Naive thymus-derived CD4-positive, alpha-beta T cell (primary cell): ENCODE data around the gene NKPD1. TPM values are rescaled to one million over a fixed set of nuclear protein-coding genes. Genes with fewer than 3 reads are reported as not detected.

Experiments
- ATAC-seq: fragments of 150-1000 bp; cut with Tn5 transposase; 2 replicates; pipeline ENCODE4 v1.10.0; 2021; ENCODE audit warnings: mild to moderate bottlenecking, moderate library complexity
- CTCF ChIA-PET: fragments of 350-600 bp; sonication (Branson Sonifier 250); formaldehyde crosslinking; loops from one replicate; lab custom pipeline; 2021; ENCODE audit warnings: antibody characterized with exemption; lab: Charles Lee
- POLR2A ChIA-PET: fragments of 350-600 bp; sonication (Branson Sonifier 250); formaldehyde crosslinking; loops from one replicate; lab custom pipeline; 2021; ENCODE audit warnings: antibody characterized with exemption, inconsistent platforms; lab: Charles Lee
- DNase-seq, 9 donors: peaks; one replicate each; pipeline versions ENCODE4 v3.0.0 to v3.0.0-alpha.2; 2020 to 2022; ENCODE audit warnings: mixed read lengths in 1 of 9
- H3K27ac ChIP-seq: one replicate; pipeline ENCODE4 v1.7.0; 2013; ENCODE audit warnings: mild to moderate bottlenecking, low read depth, low read length, moderate library complexity
- H3K27me3 ChIP-seq, 2 donors: one replicate each; pipeline ENCODE4 v1.7.0; 2013; ENCODE audit warnings: low read length in 2 of 2, mild to moderate bottlenecking in 2 of 2, moderate library complexity in 2 of 2; ENCODE audit not compliant: control insufficient read depth in 2 of 2, insufficient read depth in 2 of 2
- H3K36me3 ChIP-seq, 3 experiments: 1 replicate in 2 of 3; 2 replicates in 1 of 3; pipeline ENCODE4 v1.7.0; 2013; ENCODE audit warnings: low read length in 3 of 3, mild to moderate bottlenecking in 3 of 3, moderate library complexity in 1 of 3; ENCODE audit not compliant: insufficient read depth in 3 of 3, control insufficient read depth in 2 of 3
- H3K4me1 ChIP-seq, 2 donors: one replicate each; pipeline ENCODE4 v1.7.0; 2013; ENCODE audit warnings: low read length in 2 of 2, mild to moderate bottlenecking in 2 of 2, moderate library complexity in 1 of 2; ENCODE audit not compliant: control insufficient read depth in 2 of 2, insufficient read depth in 2 of 2
- H3K4me3 ChIP-seq: 2 replicates; pipeline ENCODE4 v1.7.0; 2013; ENCODE audit warnings: mild to moderate bottlenecking, low read length
- H3K9me3 ChIP-seq, 3 experiments: 1 replicate in 2 of 3; 2 replicates in 1 of 3; pipeline ENCODE4 v1.7.0; 2013; ENCODE audit warnings: low read length in 3 of 3; ENCODE audit not compliant: control insufficient read depth in 2 of 3
- H3K27ac Mint-ChIP-seq, 9 donors: one replicate each; pipeline ENCODE4 v1.8.0; 2020 to 2022; ENCODE audit warnings: mixed read lengths in 9 of 9, mild to moderate bottlenecking in 8 of 9, moderate library complexity in 5 of 9, inconsistent platforms in 2 of 9
- H3K27me3 Mint-ChIP-seq, 5 donors: one replicate each; pipeline ENCODE4 v1.8.0; 2021 to 2022; ENCODE audit warnings: mixed read lengths in 5 of 5, mild to moderate bottlenecking in 1 of 5
- H3K36me3 Mint-ChIP-seq, 5 donors: one replicate each; pipeline ENCODE4 v1.8.0; 2020 to 2022; ENCODE audit warnings: mixed read lengths in 5 of 5, mild to moderate bottlenecking in 3 of 5, inconsistent platforms in 1 of 5
- H3K4me1 Mint-ChIP-seq, 7 donors: one replicate each; pipeline ENCODE4 v1.8.0; 2020 to 2022; ENCODE audit warnings: mixed read lengths in 7 of 7, mild to moderate bottlenecking in 3 of 7, inconsistent platforms in 1 of 7
- H3K4me3 Mint-ChIP-seq, 10 donors: one replicate each; pipeline ENCODE4 v1.8.0; 2020 to 2022; ENCODE audit warnings: mild to moderate bottlenecking in 10 of 10, mixed read lengths in 10 of 10, moderate library complexity in 6 of 10, inconsistent platforms in 2 of 10
- H3K9me3 Mint-ChIP-seq, 11 donors: one replicate each; pipeline ENCODE4 v1.8.0; 2020 to 2022; ENCODE audit warnings: mixed read lengths in 11 of 11, mild to moderate bottlenecking in 4 of 11, inconsistent platforms in 1 of 11, moderate library complexity in 1 of 11
- intact Hi-C, 2 donors: fragments of 100-400 bp; cut with micrococcal nuclease; formaldehyde crosslinking; loops; one replicate each; pipeline ENCODE4 v1.15.1; 2023
- polyA plus RNA-seq, 2 donors: library from polyadenylated mRNA; unstranded; fragments of 300-500 nt; fragmentation: Illumina TruSeq; gene quantifications; one replicate each; pipeline ENCODE4 v1.2.3, GENCODE V29; 2021
- total RNA-seq, 6 experiments: library from RNA in 5 of 6; stranded (reverse) in 5 of 6; gene quantifications; 1 replicate in 5 of 6; 2 replicates in 1 of 6; pipeline ENCODE4 v1.2.3 and lab custom pipeline; 2021 to 2026

Gene NKPD1
- total and polyA plus RNA-seq, 7 experiments from 2014 or later: 0.07 to 1.2 (median 0.68) TPM

DNA sequence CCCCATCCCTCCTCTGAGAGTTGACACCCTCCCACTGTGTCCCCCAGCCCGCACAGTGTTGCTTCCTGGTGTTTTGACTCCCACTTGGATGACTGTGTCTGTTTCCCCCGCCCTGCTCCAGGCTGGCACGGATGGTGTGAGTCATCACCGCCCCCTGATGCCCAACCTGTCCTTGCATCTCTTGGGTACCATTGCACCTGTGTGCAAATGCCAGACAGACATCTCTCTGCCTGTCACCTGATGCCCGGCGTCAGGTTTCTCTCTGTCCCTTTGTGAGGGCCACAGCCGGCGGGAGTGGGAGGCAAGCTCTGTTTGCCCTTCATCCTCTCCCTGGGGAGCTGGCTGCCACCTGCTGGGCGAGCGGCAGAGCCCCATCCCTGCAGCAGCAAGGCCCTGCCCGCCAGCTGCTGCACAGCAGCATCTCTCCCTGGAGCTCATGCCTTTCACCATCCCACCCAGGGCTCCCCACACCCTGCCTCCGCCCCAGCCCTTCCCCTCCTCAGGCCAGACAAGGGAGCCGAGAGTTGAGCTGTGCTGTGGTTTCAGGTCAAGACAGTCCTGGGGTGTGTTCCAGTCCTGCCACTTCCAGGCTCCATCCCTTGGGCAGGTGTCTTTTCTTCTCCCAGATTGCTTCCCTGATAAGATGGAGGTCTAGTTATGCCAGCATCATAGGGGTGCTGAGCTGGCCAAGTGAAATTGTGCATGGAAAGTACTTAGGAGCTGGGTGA, 29.7 kb downstream of the NKPD1 start:
- Histone ChIP-seq H3K9me3 (no peaks in the 10 kb centered on the region), H3K27ac (no peak overlapping the region), H3K27me3 (no peaks in the 10 kb centered on the region), H3K4me1 (peaks cover 0 to 3% of the 10 kb centered on the region in 2 donors), H3K4me3 (no peak overlapping the region), H3K36me3 (peaks cover 0 to 7% (median 0%) of the 10 kb centered on the region in 3 experiments)
- Mint-ChIP-seq H3K27ac (peak overlapping the region in 1 of 9 donors; percentile 67), H3K4me1 (peaks cover 5 to 10% (median 9%) of the 10 kb centered on the region in 7 donors), H3K9me3 (no peaks in the 10 kb centered on the region), H3K36me3 (no peaks in the 10 kb centered on the region), H3K4me3 (no peak overlapping the region), H3K27me3 (no peaks in the 10 kb centered on the region)
- intact Hi-C loops: no loop called here
- CTCF ChIA-PET: interaction anchor here (0.5 kb wide), 1 partner anchor 23 kb away, joined by 3 read pairs; no protein-coding TSS in a partner anchor
- POLR2A ChIA-PET: interaction anchor here (0.9 kb wide), 1 partner anchor 40 kb away, joined by 3 read pairs; no protein-coding TSS in a partner anchor
- peak; percentile 22 for ATAC-seq
- DNase-seq: no peak

DNA sequence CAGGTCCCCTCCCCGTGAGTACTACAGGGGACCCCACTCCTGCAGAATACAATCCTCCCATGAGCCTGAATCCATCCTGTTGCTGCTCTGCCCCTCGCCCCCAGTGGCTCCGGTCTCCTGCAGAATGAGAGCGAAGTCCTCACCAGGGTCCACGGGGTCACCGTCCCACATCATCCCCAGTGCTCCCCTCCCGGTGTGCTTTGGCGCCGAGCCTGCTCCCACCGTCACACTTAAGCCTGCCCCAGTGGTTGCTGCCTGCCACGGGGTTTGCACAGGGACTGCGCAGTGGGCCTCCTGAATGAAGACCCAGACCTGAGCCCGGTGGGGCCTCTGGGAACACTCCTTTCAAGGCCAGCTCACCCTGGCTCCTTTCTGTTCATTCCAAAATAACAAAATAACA, 30.5 kb downstream of the NKPD1 start:
- ATAC-seq (no peak), DNase-seq (no peak)
- intact Hi-C loops: no loop called here
- Mint-ChIP-seq H3K27me3 (no peaks in the 10 kb centered on the region), H3K36me3 (no peaks in the 10 kb centered on the region), H3K4me1 (peaks cover 5 to 17% (median 9%) of the 10 kb centered on the region in 7 donors), H3K27ac (no peak overlapping the region), H3K9me3 (no peaks in the 10 kb centered on the region), H3K4me3 (no peak overlapping the region)
- ChIA-PET POLR2A (no interaction called here), CTCF (no interaction called here)
- Histone ChIP-seq H3K36me3 (peaks cover 0 to 7% (median 0%) of the 10 kb centered on the region in 3 experiments), H3K27ac (no peak overlapping the region), H3K9me3 (no peaks in the 10 kb centered on the region), H3K4me1 (peaks cover 0 to 4% of the 10 kb centered on the region in 2 donors), H3K4me3 (no peak overlapping the region), H3K27me3 (no peaks in the 10 kb centered on the region)

DNA sequence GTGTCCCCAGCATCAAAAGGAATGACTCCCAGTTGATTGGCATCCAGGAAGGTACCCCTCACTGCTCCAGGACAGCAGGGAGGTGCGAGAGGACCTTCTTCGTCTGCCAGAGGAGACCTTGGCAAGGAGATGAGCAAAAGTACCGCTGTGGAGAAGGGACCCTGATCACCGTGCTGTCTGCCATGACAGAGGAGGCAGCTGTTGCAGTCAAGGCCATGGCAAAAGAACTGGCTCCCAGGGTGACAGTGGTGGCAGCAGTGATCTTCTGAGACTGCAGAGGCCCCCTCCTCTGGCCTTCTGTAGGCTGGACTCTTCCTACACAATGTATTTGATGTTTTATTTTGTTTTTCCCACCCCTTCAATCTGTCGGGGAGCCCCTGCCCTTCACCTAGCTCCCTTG, 32.0 kb downstream of the NKPD1 start:
- Mint-ChIP-seq H3K4me1 (peaks cover 5 to 24% (median 10%) of the 10 kb centered on the region in 7 donors), H3K27me3 (no peaks in the 10 kb centered on the region), H3K27ac (no peak overlapping the region), H3K36me3 (no peaks in the 10 kb centered on the region), H3K9me3 (no peaks in the 10 kb centered on the region), H3K4me3 (no peak overlapping the region)
- Histone ChIP-seq H3K4me3 (no peak overlapping the region), H3K27me3 (no peaks in the 10 kb centered on the region), H3K4me1 (peaks cover 0 to 4% of the 10 kb centered on the region in 2 donors), H3K27ac (no peak overlapping the region), H3K36me3 (peaks cover 0 to 7% (median 0%) of the 10 kb centered on the region in 3 experiments), H3K9me3 (no peaks in the 10 kb centered on the region)
- DNase-seq: no peak
- ChIA-PET POLR2A (no interaction called here), CTCF (no interaction called here)
- no peak for ATAC-seq
- intact Hi-C loops: loop anchor here in 1 of 2 donors (5.0 kb wide), 1 partner anchor 37 kb away; the partner anchor contains the start of gene PPP1R37

DNA sequence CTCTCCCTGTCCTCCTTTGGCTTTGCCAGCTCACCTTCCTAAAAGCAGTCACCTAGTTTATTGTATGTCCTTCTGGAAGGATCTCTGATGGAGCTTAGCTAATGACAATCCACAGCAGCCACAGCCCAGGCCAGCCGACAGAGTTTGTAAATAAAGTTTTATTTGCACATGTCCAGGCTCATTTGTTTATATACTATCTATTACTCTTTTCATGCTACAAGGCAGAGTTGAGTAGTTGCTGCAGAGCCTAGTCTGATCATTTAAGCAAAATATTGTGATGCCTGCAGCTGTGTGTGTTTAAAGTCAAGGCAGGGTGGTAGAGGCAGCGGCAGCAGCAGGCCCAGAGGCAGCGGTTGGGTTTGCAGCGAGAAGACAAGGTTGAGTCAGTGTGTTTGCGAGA, 32.6 kb downstream of the NKPD1 start:
- Mint-ChIP-seq H3K36me3 (no peaks in the 10 kb centered on the region), H3K27ac (no peak overlapping the region), H3K27me3 (no peaks in the 10 kb centered on the region), H3K4me3 (no peak overlapping the region), H3K4me1 (peaks cover 5 to 26% (median 13%) of the 10 kb centered on the region in 7 donors), H3K9me3 (no peaks in the 10 kb centered on the region)
- Histone ChIP-seq H3K27ac (no peak overlapping the region), H3K36me3 (peaks cover 0 to 7% (median 0%) of the 10 kb centered on the region in 3 experiments), H3K27me3 (no peaks in the 10 kb centered on the region), H3K4me1 (peaks cover 0 to 4% of the 10 kb centered on the region in 2 donors), H3K9me3 (no peaks in the 10 kb centered on the region), H3K4me3 (no peak overlapping the region)
- no peak for ATAC-seq
- ChIA-PET CTCF (no interaction called here), POLR2A (no interaction called here)
- intact Hi-C loops: loop anchor here in 1 of 2 donors (5.0 kb wide), 1 partner anchor 36 kb away; the partner anchor contains the start of gene PPP1R37
- DNase-seq: no peak

DNA sequence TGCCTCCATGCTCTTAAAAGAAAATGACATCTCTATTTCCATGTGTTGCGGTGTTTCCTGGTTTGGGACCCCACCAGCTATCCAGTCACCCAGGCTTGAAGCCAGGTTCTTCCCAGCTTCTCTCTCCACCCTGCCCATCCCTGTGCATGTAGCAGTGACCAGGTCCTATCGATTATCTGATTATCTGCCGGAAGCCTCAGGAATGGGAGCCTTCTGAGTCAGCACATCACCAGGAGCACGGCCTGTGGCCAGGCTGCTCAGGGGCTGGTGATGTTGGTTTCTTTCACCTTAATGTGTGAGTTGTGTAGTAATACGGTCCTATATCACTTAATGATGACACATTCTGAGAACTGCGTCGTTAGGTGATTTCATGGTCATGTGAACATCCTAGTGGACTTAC, 34.1 kb downstream of the NKPD1 start:
- POLR2A ChIA-PET: no interaction called here

DNA sequence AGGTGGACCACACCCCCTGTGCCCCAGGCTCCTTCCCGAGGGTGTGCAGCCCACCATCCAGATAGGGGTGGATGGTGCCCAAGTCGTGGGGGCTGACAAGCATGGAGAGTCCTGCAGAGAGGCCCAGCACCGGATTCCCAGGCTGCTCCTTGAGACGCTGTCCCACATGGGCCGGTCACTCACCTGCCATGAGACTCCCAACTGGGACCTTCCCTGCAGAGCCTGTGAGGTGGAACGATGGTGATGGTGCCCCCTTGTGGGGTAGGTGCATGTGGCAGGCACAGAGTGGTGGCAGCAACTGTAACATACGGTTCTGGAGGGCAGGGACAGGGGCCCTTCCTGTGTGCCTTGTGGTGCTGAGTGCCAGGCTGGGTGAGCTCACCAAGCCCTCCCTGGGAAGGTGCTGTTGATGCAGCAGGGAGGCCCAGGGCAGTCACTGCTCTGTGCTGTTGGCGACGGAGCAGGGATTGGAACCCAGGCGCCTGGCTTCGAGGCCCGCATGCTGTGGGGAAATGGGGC, 34.7 kb downstream of the NKPD1 start:
- Histone ChIP-seq H3K36me3 (peaks cover 0 to 7% (median 0%) of the 10 kb centered on the region in 3 experiments), H3K4me3 (no peak overlapping the region), H3K9me3 (no peaks in the 10 kb centered on the region), H3K27ac (no peak overlapping the region), H3K27me3 (no peaks in the 10 kb centered on the region), H3K4me1 (peaks cover 4 to 10% of the 10 kb centered on the region in 2 donors)
- Mint-ChIP-seq H3K4me1 (peaks cover 13 to 40% (median 27%) of the 10 kb centered on the region in 7 donors), H3K27ac (no peak overlapping the region), H3K9me3 (no peaks in the 10 kb centered on the region), H3K4me3 (no peak overlapping the region), H3K27me3 (no peaks in the 10 kb centered on the region), H3K36me3 (no peaks in the 10 kb centered on the region)
- ChIA-PET CTCF (interaction anchor here (0.7 to 2.8 kb wide), 5 partner anchors 11 to 352 kb away, joined by 3 to 17 read pairs (median 3); no protein-coding TSS in a partner anchor), POLR2A (no interaction called here)
- ATAC-seq (peak; percentile 93), DNase-seq (peak; percentile 37 to 74 (median 58))
- intact Hi-C loops: loop anchor here (1.0 to 5.0 kb wide), 3 partner anchors 23 to 34 kb away; partner anchors contain the start of gene PPP1R37 (in 2 of the 2)

More for the DNA sequence above, 34.1 kb downstream of the NKPD1 start:
- Histone ChIP-seq H3K27me3 (no peaks in the 10 kb centered on the region), H3K4me1 (peaks cover 4% of the 10 kb centered on the region in 2 donors), H3K4me3 (no peak overlapping the region), H3K9me3 (no peaks in the 10 kb centered on the region), H3K36me3 (peaks cover 0 to 7% (median 0%) of the 10 kb centered on the region in 3 experiments), H3K27ac (no peak overlapping the region)
- no peak for DNase-seq
- Mint-ChIP-seq H3K36me3 (no peaks in the 10 kb centered on the region), H3K27me3 (no peaks in the 10 kb centered on the region), H3K4me1 (peaks cover 7 to 35% (median 21%) of the 10 kb centered on the region in 7 donors), H3K27ac (no peak overlapping the region), H3K4me3 (peak overlapping the region in 1 of 10 donors; percentile 2), H3K9me3 (no peaks in the 10 kb centered on the region)
- CTCF ChIA-PET: interaction anchor here (0.7 to 2.8 kb wide), 5 partner anchors 8 to 352 kb away, joined by 3 to 17 read pairs (median 3); no protein-coding TSS in a partner anchor
- no peak for ATAC-seq
- intact Hi-C loops: loop anchor here (1.0 to 5.0 kb wide), 3 partner anchors 23 to 34 kb away; partner anchors contain the start of gene PPP1R37 (in 2 of the 2)
